Choroid plexus epithelial cell (primary cell): ENCODE data around the gene SLC26A11.

Source experiments
- DNase-seq: peaks from one replicate; pipeline ENCODE4 v3.0.0-alpha.2; 2010; ENCODE audit warnings: low read depth
- H3K4me3 ChIP-seq: 2 replicates; pipeline ENCODE4 v1.5.1; 2011; ENCODE audit warnings: low read depth, mild to moderate bottlenecking, control low read depth, low read length, moderate library complexity
- CTCF ChIP-seq: conservative IDR thresholded peaks from 2 replicates; pipeline ENCODE4 v1.5.1; 2011; ENCODE audit warnings: low read depth, mild to moderate bottlenecking, control low read depth, inconsistent platforms, low read length, moderate library complexity

SLC26A11 gene

DNA sequence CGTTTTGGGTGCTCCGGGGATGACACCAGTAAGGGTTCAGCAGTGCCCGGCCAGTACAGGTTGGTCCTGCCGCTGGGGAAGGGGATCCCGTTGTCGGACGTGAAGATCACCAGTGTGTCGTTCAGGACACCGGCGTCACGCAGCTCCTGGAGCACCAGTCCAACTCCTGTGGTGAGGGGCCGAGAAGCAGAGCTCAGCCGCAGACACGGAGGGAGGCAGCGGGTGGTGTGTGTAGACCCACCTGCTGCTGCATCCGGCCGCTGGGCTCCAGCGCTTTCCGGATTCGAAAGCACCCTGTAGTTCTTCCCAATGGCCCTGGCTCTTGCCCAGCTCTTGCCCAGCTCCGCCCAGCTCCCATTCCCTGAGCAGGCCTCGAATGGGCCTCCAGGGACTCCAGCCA, 8.1 kb upstream of the SLC26A11 start:
- TF ChIP-seq CTCF, result no peak
- DNase-seq, result no peak
- H3K4me3 ChIP-seq, result no peak overlapping the region

GRCh38 chr17:80212511-80212910, 7.7 kb upstream of the SLC26A11 start:
- DNase-seq, result no peak
- no peak for TF ChIP-seq CTCF
- no peak overlapping the region for H3K4me3 ChIP-seq

DNA sequence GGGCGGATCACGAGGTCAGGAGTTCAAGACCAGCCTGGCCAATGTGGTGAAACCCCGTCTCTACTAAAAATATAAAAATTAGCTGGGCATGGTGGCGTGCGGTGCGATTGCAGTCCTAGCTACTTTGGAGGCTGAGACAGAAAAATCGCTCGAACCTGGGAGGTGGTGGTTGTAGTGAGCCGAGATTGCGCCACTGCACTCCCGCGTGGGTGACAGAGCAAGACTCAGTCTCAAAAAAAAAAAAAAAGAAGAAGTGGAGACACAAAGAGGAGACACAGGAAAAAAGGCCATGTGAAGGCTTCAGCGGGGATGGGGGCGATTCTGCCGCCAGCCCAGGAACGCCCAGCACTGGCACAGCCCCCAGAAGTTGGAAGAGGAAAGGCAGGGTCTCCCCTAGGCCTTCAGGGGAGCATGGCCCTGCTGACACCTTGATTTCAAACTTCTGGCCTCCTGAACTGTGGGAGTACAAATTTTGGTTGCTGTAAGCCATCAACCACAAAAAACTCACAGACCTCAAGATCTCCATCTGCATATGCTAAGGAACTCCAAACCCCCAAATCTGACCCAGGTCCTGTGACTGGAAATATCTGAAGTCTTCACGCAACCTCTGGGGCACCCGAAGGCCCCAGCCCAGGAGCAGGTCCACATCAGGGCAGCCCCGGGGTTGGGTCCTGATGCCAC, 7.1 kb upstream of the SLC26A11 start:
- no peak for DNase-seq
- H3K4me3 ChIP-seq, result no peak overlapping the region
- no peak for TF ChIP-seq CTCF

GRCh38 chr17:80213643-80213975, 6.6 kb upstream of the SLC26A11 start:
- TF ChIP-seq CTCF, result no peak
- no peak overlapping the region for H3K4me3 ChIP-seq
- DNase-seq, result no peak

GRCh38 chr17:80214012-80214877, 6.0 kb upstream of the SLC26A11 start:
- no peak overlapping the region for H3K4me3 ChIP-seq
- DNase-seq, result no peak
- TF ChIP-seq CTCF, result no peak

GRCh38 chr17:80214878-80215210, 5.4 kb upstream of the SLC26A11 start:
- no peak overlapping the region for H3K4me3 ChIP-seq
- DNase-seq, result no peak
- no peak for TF ChIP-seq CTCF
